ENCODE measurements around the gene EGFLAM.
"Not testable (repeated sequence)": the region's sequence is repeated elsewhere in the genome, so short reads cannot be mapped to it uniquely, and the experiment has no call there.

The EGFLAM gene

GRCh38 chr5:38379350-38379937, 121.1 kb downstream of the EGFLAM start:
- no peak for DNase-seq

- DNase-seq = no peak
Observed at GRCh38 chr5:38380537-38380936, 122.2 kb downstream of the EGFLAM start.

GRCh38 chr5:38381361-38381760, 123.0 kb downstream of the EGFLAM start:
- no peak for DNase-seq

GRCh38 chr5:38382898-38383297, 124.5 kb downstream of the EGFLAM start:
- peak; percentile 30 for DNase-seq

- DNase-seq = no peak
Observed at GRCh38 chr5:38383701-38384100, 125.3 kb downstream of the EGFLAM start.

- no peak for DNase-seq
Observed at GRCh38 chr5:38384396-38384795, 126.0 kb downstream of the EGFLAM start.

GRCh38 chr5:38387161-38387560, 128.8 kb downstream of the EGFLAM start:
- DNase-seq = no peak

GRCh38 chr5:38393636-38394035, 135.3 kb downstream of the EGFLAM start:
- no peak for DNase-seq

- no peak for DNase-seq
Observed at GRCh38 chr5:38396766-38397165, 138.4 kb downstream of the EGFLAM start.

- no peak for DNase-seq
Observed at GRCh38 chr5:38400365-38400764, 142.0 kb downstream of the EGFLAM start.

GRCh38 chr5:38401145-38401544, 142.8 kb downstream of the EGFLAM start:
- DNase-seq = no peak

- no peak for DNase-seq
Observed at GRCh38 chr5:38403406-38403805, 145.0 kb downstream of the EGFLAM start.

- no peak for DNase-seq
Observed at GRCh38 chr5:38403877-38404635, 145.7 kb downstream of the EGFLAM start.

- no peak for DNase-seq
Observed at GRCh38 chr5:38404667-38405276, 146.4 kb downstream of the EGFLAM start.

- DNase-seq = no peak
Observed at GRCh38 chr5:38408446-38409198, 150.3 kb downstream of the EGFLAM start.

GRCh38 chr5:38410304-38410990, 152.1 kb downstream of the EGFLAM start:
- DNase-seq = no peak

- DNase-seq = no peak
Observed at GRCh38 chr5:38413696-38414095, 155.3 kb downstream of the EGFLAM start.

- DNase-seq = no peak
Observed at GRCh38 chr5:38414348-38414747, 156.0 kb downstream of the EGFLAM start.

- not testable (repeated sequence) for DNase-seq
Observed at GRCh38 chr5:38415772-38416171, 157.4 kb downstream of the EGFLAM start.

- DNase-seq = no peak
Observed at GRCh38 chr5:38417658-38418017, 159.3 kb downstream of the EGFLAM start.

GRCh38 chr5:38420246-38420645, 161.9 kb downstream of the EGFLAM start:
- DNase-seq = no peak

- DNase-seq = peak; percentile 4
Observed at GRCh38 chr5:38420691-38421390, 162.5 kb downstream of the EGFLAM start.

Measured in activated naive CD4-positive, alpha-beta T cell treated with Interleukin-2 at 50 U/mL for 16 hours (primary cell).